Liver (tissue), 9 donors: ENCODE data around the gene PRRX1. TPM values are rescaled to one million over a fixed set of nuclear protein-coding genes. Genes with fewer than 3 reads are reported as not detected.

Experiments used
- DNase-seq: peaks from one replicate; pipeline ENCODE4 v3.0.0-alpha.2; 2017; ENCODE audit warnings: low spot score
- H3K27ac ChIP-seq, 2 donors: one replicate each; pipeline ENCODE4 v1.7.0; 2013; ENCODE audit warnings: inconsistent platforms in 2 of 2, low read length in 2 of 2, control low read depth in 1 of 2, low read depth in 1 of 2, mild to moderate bottlenecking in 1 of 2
- H3K27me3 ChIP-seq, 4 donors: one replicate each; pipeline versions ENCODE4 v1.6.1 to v1.7.0; 2013; ENCODE audit warnings: low read length in 3 of 4, inconsistent platforms in 1 of 4, mild to moderate bottlenecking in 1 of 4, moderate library complexity in 1 of 4; ENCODE audit not compliant: control insufficient read depth in 4 of 4, insufficient read depth in 4 of 4
- H3K36me3 ChIP-seq, 4 donors: one replicate each; pipeline versions ENCODE4 v1.6.1 to v1.7.0; 2013; ENCODE audit warnings: low read length in 3 of 4, mild to moderate bottlenecking in 3 of 4, low read depth in 1 of 4, moderate library complexity in 1 of 4; ENCODE audit not compliant: control insufficient read depth in 4 of 4, insufficient read depth in 3 of 4
- H3K4me1 ChIP-seq, 4 donors: one replicate each; pipeline versions ENCODE4 v1.6.1 to v1.7.0; 2013; ENCODE audit warnings: low read length in 3 of 4, mild to moderate bottlenecking in 3 of 4, moderate library complexity in 1 of 4; ENCODE audit not compliant: control insufficient read depth in 4 of 4, insufficient read depth in 4 of 4
- H3K4me3 ChIP-seq, 3 donors: one replicate each; pipeline versions ENCODE4 v1.6.1 to v1.7.0; 2013; ENCODE audit warnings: low read length in 3 of 3, control low read depth in 1 of 3, low read depth in 1 of 3, mild to moderate bottlenecking in 1 of 3
- H3K9ac ChIP-seq, 2 donors: one replicate each; pipeline ENCODE4 v1.7.0; 2013; ENCODE audit warnings: low read length in 2 of 2, mild to moderate bottlenecking in 2 of 2, moderate library complexity in 2 of 2, control low read depth in 1 of 2, low read depth in 1 of 2
- H3K9me3 ChIP-seq, 4 donors: one replicate each; pipeline versions ENCODE4 v1.6.1 to v1.7.0; 2013; ENCODE audit warnings: low read length in 3 of 4; ENCODE audit not compliant: control insufficient read depth in 4 of 4
- EGR1 ChIP-seq, 2 donors: IDR thresholded peaks; 2 replicates each; pipeline ENCODE4 v1.6.1; 2016 to 2018; ENCODE audit warnings: antibody characterized with exemption in 2 of 2, low read depth in 2 of 2
- FOXA1 ChIP-seq: IDR thresholded peaks from 2 replicates; pipeline ENCODE4 v1.6.1; 2016; ENCODE audit warnings: antibody characterized with exemption
- FOXA2 ChIP-seq: IDR thresholded peaks from 2 replicates; pipeline ENCODE4 v1.6.1; 2016; ENCODE audit warnings: antibody characterized with exemption
- GABPA ChIP-seq, 2 donors: IDR thresholded peaks in 1 of 2; conservative IDR thresholded peaks in 1 of 2; 2 replicates each; pipeline ENCODE4 v1.6.1; 2016; ENCODE audit warnings: antibody characterized with exemption in 2 of 2, mild to moderate bottlenecking in 1 of 2, moderate library complexity in 1 of 2
- HNF4A ChIP-seq, 2 donors: conservative IDR thresholded peaks; 2 replicates each; pipeline ENCODE4 v1.6.1; 2016; ENCODE audit warnings: antibody characterized with exemption in 2 of 2, mild to moderate bottlenecking in 2 of 2
- HNF4G ChIP-seq: IDR thresholded peaks from 2 replicates; pipeline ENCODE4 v1.6.1; 2016; ENCODE audit warnings: antibody characterized with exemption
- JUND ChIP-seq, 2 donors: IDR thresholded peaks; 2 replicates each; pipeline ENCODE4 v1.6.1; 2016; ENCODE audit warnings: antibody characterized with exemption in 2 of 2
- NR2F2 ChIP-seq: IDR thresholded peaks from 2 replicates; pipeline ENCODE4 v1.6.1; 2016; ENCODE audit warnings: antibody characterized with exemption
- RAD21 ChIP-seq, 2 donors: IDR thresholded peaks; 2 replicates each; pipeline ENCODE4 v1.6.1; 2016; ENCODE audit warnings: antibody characterized with exemption in 2 of 2, mild to moderate bottlenecking in 2 of 2
- RXRA ChIP-seq, 2 donors: IDR thresholded peaks; 2 replicates each; pipeline ENCODE4 v1.6.1; 2017 to 2018; ENCODE audit warnings: antibody characterized with exemption in 2 of 2, mild to moderate bottlenecking in 1 of 2
- SP1 ChIP-seq: IDR thresholded peaks from 2 replicates; pipeline ENCODE4 v1.6.1; 2018; ENCODE audit warnings: antibody characterized with exemption, mild to moderate bottlenecking
- TAF1 ChIP-seq: conservative IDR thresholded peaks from 2 replicates; pipeline ENCODE4 v1.6.1; 2016; ENCODE audit warnings: antibody characterized with exemption, mild to moderate bottlenecking
- YY1 ChIP-seq: IDR thresholded peaks from 2 replicates; pipeline ENCODE4 v1.6.1; 2016; ENCODE audit warnings: antibody characterized with exemption, mild to moderate bottlenecking
- WGBS: extraction: QIAGEN DNeasy Blood & Tissue Kit; methylation state at CpG from one replicate; pipeline ENCODE4 v1.1.7; 2013; 5-methylcytosine and 5-hydroxymethylcytosine counted together
- polyA plus RNA-seq, 2 donors: library from polyadenylated mRNA; stranded (reverse) in 1 of 2; unstranded in 1 of 2; fragments of 200-250 nt in 1 of 2; fragments of >200 nt in 1 of 2; fragmentation: Nextera tagmentation in 1 of 2; extraction: Ambion mirVana in 1 of 2; gene quantifications; one replicate each; pipeline versions ENCODE4 v1.2.1 to v1.2.3, GENCODE V29; 2013 to 2015
- total RNA-seq, 2 donors: library from RNA; depleted of rRNA; stranded (reverse); fragments of >200 nt; gene quantifications; one replicate each; pipeline ENCODE4 v1.2.3, GENCODE V29; 2014
- TF ChIP-seq, protein P1 (sequence below): IDR thresholded peaks from 2 replicates; pipeline ENCODE4 v1.6.1; 2016; ENCODE audit warnings: antibody characterized with exemption
- TF ChIP-seq, protein P2 (sequence below): fragments of 150-350 bp; IDR thresholded peaks from 2 replicates; pipeline ENCODE4 v1.5.1; 2017; ENCODE audit warnings: improper control_type of control experiment, low read depth, low read length; ENCODE audit not compliant: missing input control
- TF ChIP-seq, protein P3 (sequence below): IDR thresholded peaks from 2 replicates; pipeline ENCODE4 v1.6.1; 2016; ENCODE audit warnings: antibody characterized with exemption, mild to moderate bottlenecking
- TF ChIP-seq, protein P4 (sequence below): IDR thresholded peaks from 2 replicates; pipeline ENCODE4 v1.6.1; 2016; ENCODE audit warnings: antibody characterized with exemption
- TF ChIP-seq, protein P5 (sequence below): IDR thresholded peaks from 2 replicates; pipeline ENCODE4 v1.6.1; 2016; ENCODE audit warnings: antibody characterized with exemption
- donor health status: healthy.
- donor health status: healthy.
- donor health status: healthy.
- donor health status: healthy.
- donor health status: healthy.

PRRX1 gene
- total and polyA plus RNA-seq, 4 donors: under 0.01 to 0.37 (median 0.25) TPM; not detected in 1

DNA sequence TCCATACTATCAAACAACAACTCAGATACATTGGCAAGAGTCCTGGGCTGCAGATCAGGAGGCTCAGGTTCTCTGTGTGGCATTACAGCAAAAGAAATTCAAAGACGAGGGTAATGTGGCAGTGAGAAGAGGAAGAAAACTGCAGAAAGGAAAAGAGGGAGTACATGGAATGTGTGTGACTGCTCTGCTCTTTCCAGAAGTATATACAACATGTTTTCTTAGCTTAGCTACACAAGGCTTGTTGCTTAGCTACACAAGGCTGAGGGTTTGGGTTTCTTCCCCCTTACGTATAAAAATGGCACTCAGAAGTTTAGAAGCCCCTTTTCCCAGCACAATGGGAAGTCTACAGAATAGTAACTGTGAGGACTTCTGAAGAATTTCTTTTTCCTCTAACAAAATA is 86.0 kb downstream of the PRRX1 start:
- Histone ChIP-seq H3K9me3 (no peaks in the 10 kb centered on the region), H3K36me3 (no peaks in the 10 kb centered on the region), H3K9ac (no peak overlapping the region), H3K27me3 (peaks cover 0 to 3% (median 0%) of the 10 kb centered on the region in 4 donors), H3K4me3 (no peak overlapping the region), H3K27ac (no peak overlapping the region), H3K4me1 (no peaks in the 10 kb centered on the region)
- WGBS: 65% methylated on average over 2 of the region's 2 CpGs
- DNase-seq: no peak
- TF ChIP-seq NR2F2: no peak
- no peak for TF ChIP-seq TAF1
- no peak for TF ChIP-seq JUND (IDR thresholded peaks at IDR 0.05)
- TF ChIP-seq, protein P1, sequence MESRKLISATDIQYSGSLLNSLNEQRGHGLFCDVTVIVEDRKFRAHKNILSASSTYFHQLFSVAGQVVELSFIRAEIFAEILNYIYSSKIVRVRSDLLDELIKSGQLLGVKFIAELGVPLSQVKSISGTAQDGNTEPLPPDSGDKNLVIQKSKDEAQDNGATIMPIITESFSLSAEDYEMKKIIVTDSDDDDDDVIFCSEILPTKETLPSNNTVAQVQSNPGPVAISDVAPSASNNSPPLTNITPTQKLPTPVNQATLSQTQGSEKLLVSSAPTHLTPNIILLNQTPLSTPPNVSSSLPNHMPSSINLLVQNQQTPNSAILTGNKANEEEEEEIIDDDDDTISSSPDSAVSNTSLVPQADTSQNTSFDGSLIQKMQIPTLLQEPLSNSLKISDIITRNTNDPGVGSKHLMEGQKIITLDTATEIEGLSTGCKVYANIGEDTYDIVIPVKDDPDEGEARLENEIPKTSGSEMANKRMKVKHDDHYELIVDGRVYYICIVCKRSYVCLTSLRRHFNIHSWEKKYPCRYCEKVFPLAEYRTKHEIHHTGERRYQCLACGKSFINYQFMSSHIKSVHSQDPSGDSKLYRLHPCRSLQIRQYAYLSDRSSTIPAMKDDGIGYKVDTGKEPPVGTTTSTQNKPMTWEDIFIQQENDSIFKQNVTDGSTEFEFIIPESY: no peak
- no peak for TF ChIP-seq EGR1 (IDR thresholded peaks at IDR 0.05; ENCODE audit: low read depth in 2 of 2)
- no peak for TF ChIP-seq YY1
- TF ChIP-seq GABPA (IDR thresholded peaks at IDR 0.05 in 1 of 2, conservative IDR thresholded peaks at IDR 0.05 in 1 of 2): no peak
- no peak for TF ChIP-seq SP1
- TF ChIP-seq RXRA (IDR thresholded peaks at IDR 0.05): no peak
- no peak for TF ChIP-seq FOXA2

DNA sequence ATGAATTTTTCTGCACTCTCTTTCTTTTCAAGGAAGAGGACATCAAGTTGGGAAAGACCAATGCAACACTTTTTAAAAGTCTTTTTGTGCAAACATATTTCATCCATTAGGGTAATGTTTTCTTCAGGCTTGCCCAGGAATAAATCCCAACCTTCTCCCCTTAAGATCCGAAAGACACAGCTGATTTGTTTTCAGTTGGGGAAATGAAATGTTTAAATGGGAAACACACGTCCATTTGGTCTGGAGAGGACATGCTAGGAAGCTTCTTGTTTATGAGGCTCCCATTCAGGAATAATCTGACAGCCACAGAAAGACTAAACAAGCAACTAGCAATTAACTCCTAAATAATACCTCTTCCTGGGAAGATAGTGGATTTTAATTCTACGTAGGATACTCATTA is 91.9 kb downstream of the PRRX1 start:
- WGBS: 68% methylated on average over 3 of the region's 3 CpGs
- TF ChIP-seq, protein P2, sequence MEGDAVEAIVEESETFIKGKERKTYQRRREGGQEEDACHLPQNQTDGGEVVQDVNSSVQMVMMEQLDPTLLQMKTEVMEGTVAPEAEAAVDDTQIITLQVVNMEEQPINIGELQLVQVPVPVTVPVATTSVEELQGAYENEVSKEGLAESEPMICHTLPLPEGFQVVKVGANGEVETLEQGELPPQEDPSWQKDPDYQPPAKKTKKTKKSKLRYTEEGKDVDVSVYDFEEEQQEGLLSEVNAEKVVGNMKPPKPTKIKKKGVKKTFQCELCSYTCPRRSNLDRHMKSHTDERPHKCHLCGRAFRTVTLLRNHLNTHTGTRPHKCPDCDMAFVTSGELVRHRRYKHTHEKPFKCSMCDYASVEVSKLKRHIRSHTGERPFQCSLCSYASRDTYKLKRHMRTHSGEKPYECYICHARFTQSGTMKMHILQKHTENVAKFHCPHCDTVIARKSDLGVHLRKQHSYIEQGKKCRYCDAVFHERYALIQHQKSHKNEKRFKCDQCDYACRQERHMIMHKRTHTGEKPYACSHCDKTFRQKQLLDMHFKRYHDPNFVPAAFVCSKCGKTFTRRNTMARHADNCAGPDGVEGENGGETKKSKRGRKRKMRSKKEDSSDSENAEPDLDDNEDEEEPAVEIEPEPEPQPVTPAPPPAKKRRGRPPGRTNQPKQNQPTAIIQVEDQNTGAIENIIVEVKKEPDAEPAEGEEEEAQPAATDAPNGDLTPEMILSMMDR: no peak
- TF ChIP-seq FOXA1: no peak
- TF ChIP-seq, protein P3, sequence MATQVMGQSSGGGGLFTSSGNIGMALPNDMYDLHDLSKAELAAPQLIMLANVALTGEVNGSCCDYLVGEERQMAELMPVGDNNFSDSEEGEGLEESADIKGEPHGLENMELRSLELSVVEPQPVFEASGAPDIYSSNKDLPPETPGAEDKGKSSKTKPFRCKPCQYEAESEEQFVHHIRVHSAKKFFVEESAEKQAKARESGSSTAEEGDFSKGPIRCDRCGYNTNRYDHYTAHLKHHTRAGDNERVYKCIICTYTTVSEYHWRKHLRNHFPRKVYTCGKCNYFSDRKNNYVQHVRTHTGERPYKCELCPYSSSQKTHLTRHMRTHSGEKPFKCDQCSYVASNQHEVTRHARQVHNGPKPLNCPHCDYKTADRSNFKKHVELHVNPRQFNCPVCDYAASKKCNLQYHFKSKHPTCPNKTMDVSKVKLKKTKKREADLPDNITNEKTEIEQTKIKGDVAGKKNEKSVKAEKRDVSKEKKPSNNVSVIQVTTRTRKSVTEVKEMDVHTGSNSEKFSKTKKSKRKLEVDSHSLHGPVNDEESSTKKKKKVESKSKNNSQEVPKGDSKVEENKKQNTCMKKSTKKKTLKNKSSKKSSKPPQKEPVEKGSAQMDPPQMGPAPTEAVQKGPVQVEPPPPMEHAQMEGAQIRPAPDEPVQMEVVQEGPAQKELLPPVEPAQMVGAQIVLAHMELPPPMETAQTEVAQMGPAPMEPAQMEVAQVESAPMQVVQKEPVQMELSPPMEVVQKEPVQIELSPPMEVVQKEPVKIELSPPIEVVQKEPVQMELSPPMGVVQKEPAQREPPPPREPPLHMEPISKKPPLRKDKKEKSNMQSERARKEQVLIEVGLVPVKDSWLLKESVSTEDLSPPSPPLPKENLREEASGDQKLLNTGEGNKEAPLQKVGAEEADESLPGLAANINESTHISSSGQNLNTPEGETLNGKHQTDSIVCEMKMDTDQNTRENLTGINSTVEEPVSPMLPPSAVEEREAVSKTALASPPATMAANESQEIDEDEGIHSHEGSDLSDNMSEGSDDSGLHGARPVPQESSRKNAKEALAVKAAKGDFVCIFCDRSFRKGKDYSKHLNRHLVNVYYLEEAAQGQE: no peak
- TF ChIP-seq, protein P4, sequence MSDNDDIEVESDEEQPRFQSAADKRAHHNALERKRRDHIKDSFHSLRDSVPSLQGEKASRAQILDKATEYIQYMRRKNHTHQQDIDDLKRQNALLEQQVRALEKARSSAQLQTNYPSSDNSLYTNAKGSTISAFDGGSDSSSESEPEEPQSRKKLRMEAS: no peak
- TF ChIP-seq, protein P1: no peak
- no peak for TF ChIP-seq HNF4A (conservative IDR thresholded peaks at IDR 0.05)
- no peak for TF ChIP-seq EGR1 (IDR thresholded peaks at IDR 0.05; ENCODE audit: low read depth in 2 of 2)
- TF ChIP-seq TAF1: no peak
- TF ChIP-seq HNF4G: no peak
- TF ChIP-seq GABPA (IDR thresholded peaks at IDR 0.05 in 1 of 2, conservative IDR thresholded peaks at IDR 0.05 in 1 of 2): no peak
- TF ChIP-seq FOXA2: no peak
- TF ChIP-seq RAD21 (IDR thresholded peaks at IDR 0.05): no peak
- no peak for TF ChIP-seq YY1
- TF ChIP-seq NR2F2: no peak
- TF ChIP-seq, protein P5, sequence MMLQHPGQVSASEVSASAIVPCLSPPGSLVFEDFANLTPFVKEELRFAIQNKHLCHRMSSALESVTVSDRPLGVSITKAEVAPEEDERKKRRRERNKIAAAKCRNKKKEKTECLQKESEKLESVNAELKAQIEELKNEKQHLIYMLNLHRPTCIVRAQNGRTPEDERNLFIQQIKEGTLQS: no peak
- no peak for TF ChIP-seq JUND (IDR thresholded peaks at IDR 0.05)
- TF ChIP-seq SP1: no peak
- TF ChIP-seq RXRA (IDR thresholded peaks at IDR 0.05): no peak
- no peaks in the 10 kb centered on the region for H3K36me3 ChIP-seq
- no peaks in the 10 kb centered on the region for H3K27me3 ChIP-seq
- DNase-seq: no peak
- no peaks in the 10 kb centered on the region for H3K4me1 ChIP-seq
- no peak overlapping the region for H3K27ac ChIP-seq
- no peaks in the 10 kb centered on the region for H3K9me3 ChIP-seq
- no peak overlapping the region for H3K9ac ChIP-seq
- no peak overlapping the region for H3K4me3 ChIP-seq
